Progenitor cell of endocrine pancreas (in vitro differentiated cells): ENCODE results near the gene CAPNS1. TPM values are rescaled to one million over a fixed set of nuclear protein-coding genes. Genes with fewer than 3 reads are reported as not detected.

Experiments used
- DNase-seq: peaks from one replicate; pipeline ENCODE4 v3.0.0; 2021; ENCODE audit warnings: low spot score; ENCODE audit not compliant: unreplicated experiment
- H3K27ac Mint-ChIP-seq: 2 replicates; pipeline ENCODE4 v1.8.0; 2021; ENCODE audit warnings: mild to moderate bottlenecking, moderate library complexity, mixed read lengths
- H3K27me3 Mint-ChIP-seq: 2 replicates; pipeline ENCODE4 v1.8.0; 2021; ENCODE audit warnings: mixed read lengths
- H3K36me3 Mint-ChIP-seq: 2 replicates; pipeline ENCODE4 v1.8.0; 2022; ENCODE audit warnings: mixed read lengths; ENCODE audit not compliant: insufficient read depth
- H3K4me1 Mint-ChIP-seq: 2 replicates; pipeline ENCODE4 v1.8.0; 2021; ENCODE audit warnings: low read depth, mixed read lengths
- H3K4me3 Mint-ChIP-seq: 2 replicates; pipeline ENCODE4 v1.8.0; 2021; ENCODE audit warnings: low read depth, mild to moderate bottlenecking, moderate library complexity, mixed read lengths
- H3K9me3 Mint-ChIP-seq: 2 replicates; pipeline ENCODE4 v1.8.0; 2021; ENCODE audit warnings: low read depth, mixed read lengths
- CTCF ChIP-seq: fragments of 200-600 bp; sonication (generic); IDR thresholded peaks from one replicate; pipeline ENCODE4 v1.5.0; 2021; ENCODE audit warnings: antibody characterized with exemption, mild to moderate bottlenecking; ENCODE audit not compliant: unreplicated experiment
- total RNA-seq: library from RNA; stranded (reverse); gene quantifications from 2 replicates; pipeline ENCODE4 v1.2.1, GENCODE V29; 2021

CAPNS1 gene
- total RNA-seq, 1 donor from 2014 or later: 435 TPM

GRCh38 chr19:36139120-36139472 is 770 bp upstream of the CAPNS1 start:
- H3K27ac Mint-ChIP-seq: peak overlapping the region; percentile 98

GRCh38 chr19:36140304-36141038 is 605 bp downstream of the CAPNS1 start:
- no peak for DNase-seq
- peaks cover 5% of the 10 kb centered on the region for H3K27me3 Mint-ChIP-seq
- H3K9me3 Mint-ChIP-seq: peaks cover 4% of the 10 kb centered on the region
- no peak for TF ChIP-seq CTCF
- H3K4me1 Mint-ChIP-seq: peaks cover 11% of the 10 kb centered on the region
- peak overlapping the region; percentile 98 for H3K27ac Mint-ChIP-seq
- H3K36me3 Mint-ChIP-seq: peaks cover 17% of the 10 kb centered on the region
- peak overlapping the region; percentile 98 for H3K4me3 Mint-ChIP-seq

More at GRCh38 chr19:36139120-36139472, 770 bp upstream of the CAPNS1 start:
- Mint-ChIP-seq H3K36me3 (peaks cover 12% of the 10 kb centered on the region), H3K4me1 (peaks cover 11% of the 10 kb centered on the region), H3K4me3 (peak overlapping the region; percentile 98), H3K9me3 (peaks cover 4% of the 10 kb centered on the region), H3K27me3 (peaks cover 7% of the 10 kb centered on the region)
- DNase-seq: no peak
- TF ChIP-seq CTCF: no peak

GRCh38 chr19:36141039-36141927 is 1.4 kb downstream of the CAPNS1 start:
- Mint-ChIP-seq H3K27me3 (peaks cover 5% of the 10 kb centered on the region), H3K9me3 (peaks cover 4% of the 10 kb centered on the region), H3K4me3 (peak overlapping the region; percentile 98), H3K27ac (peak overlapping the region; percentile 98), H3K4me1 (peaks cover 11% of the 10 kb centered on the region), H3K36me3 (peaks cover 18% of the 10 kb centered on the region)
- peak; percentile 80 for DNase-seq
- TF ChIP-seq CTCF: no peak

- peaks cover 8% of the 10 kb centered on the region for H3K4me1 Mint-ChIP-seq
- peaks cover 23% of the 10 kb centered on the region for H3K36me3 Mint-ChIP-seq
- H3K27me3 Mint-ChIP-seq: no peaks in the 10 kb centered on the region
- TF ChIP-seq CTCF: no peak
- peaks cover 4% of the 10 kb centered on the region for H3K9me3 Mint-ChIP-seq
- no peak overlapping the region for H3K27ac Mint-ChIP-seq
- H3K4me3 Mint-ChIP-seq: peak overlapping the region; percentile 98
- DNase-seq: no peak
Measured at GRCh38 chr19:36142046-36142445, 2.2 kb downstream of the CAPNS1 start.

- DNase-seq: no peak
Measured at GRCh38 chr19:36142496-36142895, 2.6 kb downstream of the CAPNS1 start.

More at GRCh38 chr19:36142496-36142895, 2.6 kb downstream of the CAPNS1 start:
- peak overlapping the region; percentile 33 for H3K4me3 Mint-ChIP-seq
- TF ChIP-seq CTCF: no peak
- H3K27me3 Mint-ChIP-seq: no peaks in the 10 kb centered on the region
- H3K36me3 Mint-ChIP-seq: peaks cover 25% of the 10 kb centered on the region
- H3K4me1 Mint-ChIP-seq: peaks cover 8% of the 10 kb centered on the region
- peaks cover 4% of the 10 kb centered on the region for H3K9me3 Mint-ChIP-seq
- no peak overlapping the region for H3K27ac Mint-ChIP-seq
